ENCODE data around the gene PADI2.

GRCh38 chr1:17163371-17163770 is 44.1 kb upstream of the PADI2 start:
- TF ChIP-seq CTCF (IDR thresholded peaks at IDR 0.05 in 4 of 5, conservative IDR thresholded peaks at IDR 0.05 in 1 of 5) (no peak), POLR2A (IDR thresholded peaks at IDR 0.05) (no peak)

Measured in gastrocnemius medialis (tissue), 4 donors.